Endothelial cell of umbilical vein (primary cell): ENCODE measurements around the gene MAML3. TPM values are rescaled to one million over a fixed set of nuclear protein-coding genes. Genes with fewer than 3 reads are reported as not detected.

Source experiments
- BruUV-seq: library from RNA; stranded (reverse); fragments of 400-500 nt; replicated peaks from 2 replicates; lab custom pipeline; 2021; lab: Mats Ljungman, UMichigan
- CTCF ChIA-PET: fragments of 300-600, 350-600 bp; sonication (Branson Sonifier 250); formaldehyde crosslinking; loops from one replicate; lab custom pipeline; 2021; ENCODE audit warnings: antibody characterized with exemption, inconsistent platforms; lab: Charles Lee
- POLR2A ChIA-PET: fragments of 300-600, 350-600 bp; sonication (Branson Sonifier 250); formaldehyde crosslinking; loops from one replicate; lab custom pipeline; 2021; ENCODE audit warnings: antibody characterized with exemption, inconsistent platforms; lab: Charles Lee
- DNase-seq: peaks from one replicate; pipeline ENCODE4 v3.0.0-alpha.2; 2011; ENCODE audit warnings: low read depth, low spot score
- FAIRE-seq: peaks from 2 replicates; lab custom pipeline; 2011; peaks lifted over from hg19 to GRCh38; lab: Jason Lieb, UNC
- H2AFZ ChIP-seq: 2 replicates; pipeline ENCODE4 v1.6.0; 2012; ENCODE audit warnings: low read depth, low read length, control low read depth, inconsistent platforms
- H3K27ac ChIP-seq: 2 replicates; pipeline ENCODE4 v1.5.1; 2011; ENCODE audit warnings: low read depth, mild to moderate bottlenecking, control low read depth, low read length, moderate library complexity; ENCODE audit not compliant: insufficient read depth
- H3K27me3 ChIP-seq, 2 experiments: 2 replicates each; pipeline versions ENCODE4 v1.6.0 to v1.6.1; 2011; ENCODE audit warnings: low read length in 2 of 2, mixed read lengths in 1 of 2; ENCODE audit not compliant: control insufficient read depth in 2 of 2, insufficient read depth in 2 of 2
- H3K36me3 ChIP-seq, 2 experiments: 2 replicates in 1 of 2; 3 replicates in 1 of 2; pipeline ENCODE4 v1.5.1; 2011; ENCODE audit warnings: low read length in 2 of 2, mild to moderate bottlenecking in 1 of 2, moderate library complexity in 1 of 2; ENCODE audit not compliant: control insufficient read depth in 2 of 2, insufficient read depth in 2 of 2; ENCODE audit errors: extremely low read depth in 1 of 2
- H3K4me1 ChIP-seq: 3 replicates; pipeline ENCODE4 v1.5.1; 2011; ENCODE audit warnings: mild to moderate bottlenecking, low read length; ENCODE audit not compliant: control insufficient read depth, insufficient read depth; ENCODE audit errors: extremely low read depth
- H3K4me2 ChIP-seq: 2 replicates; pipeline ENCODE4 v1.6.1; 2011; ENCODE audit warnings: low read length, control low read depth, mixed read lengths; ENCODE audit not compliant: insufficient read depth
- H3K4me3 ChIP-seq, 3 experiments: fragments of 200-600 bp in 1 of 3; sonication (generic), shearing (Covaris generic) in 1 of 3; replicated peaks in 1 of 3; 2 replicates each; pipeline ENCODE4 v1.5.1; 2011 to 2016; ENCODE audit warnings: control low read depth in 3 of 3, low read length in 3 of 3, mild to moderate bottlenecking in 2 of 3, inconsistent platforms in 1 of 3, low read depth in 1 of 3, moderate library complexity in 1 of 3; ENCODE audit not compliant: insufficient read depth in 1 of 3
- H3K79me2 ChIP-seq: 2 replicates; pipeline ENCODE4 v1.6.0; 2012; ENCODE audit warnings: low read length, inconsistent platforms; ENCODE audit not compliant: control insufficient read depth, insufficient read depth
- H3K9ac ChIP-seq: replicated peaks from 2 replicates; pipeline ENCODE3; 2011; ENCODE audit warnings: low read length, control low read depth; ENCODE audit not compliant: insufficient read depth; ENCODE audit errors: extremely low read depth
- H3K9me1 ChIP-seq: replicated peaks from 3 replicates; pipeline ENCODE4 v1.6.0; 2011; ENCODE audit warnings: mild to moderate bottlenecking, low read length; ENCODE audit not compliant: control insufficient read depth, insufficient read depth; ENCODE audit errors: extremely low read depth
- H3K9me3 ChIP-seq: replicated peaks from 2 replicates; pipeline ENCODE4 v1.5.1; 2012; ENCODE audit warnings: low read length, inconsistent platforms; ENCODE audit not compliant: control insufficient read depth, insufficient read depth
- H4K20me1 ChIP-seq: replicated peaks from 2 replicates; pipeline ENCODE3; 2011; ENCODE audit warnings: mild to moderate bottlenecking, low read length; ENCODE audit not compliant: control insufficient read depth, insufficient read depth; ENCODE audit errors: extremely low read depth
- CTCF ChIP-seq, 2 donors: IDR thresholded peaks; 1 replicate in 1 of 2; 2 replicates in 1 of 2; pipeline ENCODE4 v1.5.1; 2011; ENCODE audit warnings: low read length in 2 of 2, mild to moderate bottlenecking in 2 of 2, moderate library complexity in 2 of 2, control low read depth in 1 of 2, inconsistent platforms in 1 of 2, low read depth in 1 of 2; ENCODE audit not compliant: insufficient read depth in 1 of 2; ENCODE audit errors: extremely low read depth in 1 of 2
- EZH2 ChIP-seq: IDR thresholded peaks from 2 replicates; pipeline ENCODE4 v1.6.1; 2012; ENCODE audit warnings: borderline replicate concordance, low read depth, mild to moderate bottlenecking, moderate library complexity, low read length, inconsistent platforms; ENCODE audit not compliant: severe bottlenecking
- JUN ChIP-seq: IDR thresholded peaks from 2 replicates; pipeline ENCODE4 v1.6.1; 2011; ENCODE audit warnings: borderline replicate concordance, low read depth; ENCODE audit not compliant: insufficient read length, insufficient read depth
- MAX ChIP-seq: IDR thresholded peaks from 2 replicates; pipeline ENCODE4 v1.6.1; 2011; ENCODE audit not compliant: insufficient read depth, insufficient read length
- MYC ChIP-seq: IDR thresholded peaks from one replicate; pipeline ENCODE4 v1.6.1; 2011; ENCODE audit warnings: mild to moderate bottlenecking, low read depth, low read length
- POLR2A ChIP-seq: IDR thresholded peaks from 2 replicates; pipeline ENCODE4 v1.6.1; 2012; ENCODE audit warnings: low read depth, mild to moderate bottlenecking, control low read depth, low read length
- POLR2AphosphoS5 ChIP-seq: IDR thresholded peaks from 2 replicates; pipeline ENCODE4 v1.6.1; 2012; ENCODE audit warnings: low read depth, mild to moderate bottlenecking, control low read depth, low read length, moderate library complexity; ENCODE audit not compliant: insufficient read depth
- dilution Hi-C: fragments of 300-500 bp; cut with MboI; formaldehyde crosslinking; loops from one replicate; pipeline ENCODE4 v1.15.0; 2019; ENCODE audit warnings: low sequenced_read_pairs; ENCODE audit not compliant: extremely low pct_ligation_motif_present
- intact Hi-C: fragments of 100-400 bp; cut with micrococcal nuclease; formaldehyde crosslinking; loops from one replicate; pipeline ENCODE4 v1.10.0; 2022
- polyA plus RNA-seq, 4 experiments: library from polyadenylated mRNA; depleted of rRNA in 3 of 4; stranded (reverse) in 3 of 4; unstranded in 1 of 4; fragments of >200 nt; gene quantifications; 2 replicates each; pipeline versions ENCODE4 v1.2.1 to v1.2.3, GENCODE V29; 2011 to 2012; ENCODE audit warnings: missing spikeins in 1 of 4
- total RNA-seq: library from RNA; stranded (reverse); gene quantifications from 2 replicates; pipeline ENCODE4 v1.2.3, GENCODE V29; 2021

The MAML3 gene
- total and polyA plus RNA-seq, 2 donors (not counting 3 experiments of a cell fraction or from before 2014, with no cell fraction given): 14.0 to 20.3 TPM

- H3K36me3 ChIP-seq: no peaks in the 10 kb centered on the region
- ChIA-PET POLR2A (no interaction called here), CTCF (interaction anchor here (1.6 to 2.0 kb wide), 2 partner anchors 24 to 81 kb away, joined by 3 to 5 read pairs; no protein-coding TSS in a partner anchor)
- no peak overlapping the region for H3K27ac ChIP-seq
- H3K79me2 ChIP-seq: peaks cover 13% of the 10 kb centered on the region
- no peak overlapping the region for H2AFZ ChIP-seq
- H3K4me1 ChIP-seq: peaks cover 14% of the 10 kb centered on the region
- H4K20me1 ChIP-seq: no peaks in the 10 kb centered on the region
- intact Hi-C loops: no loop called here
- no peak overlapping the region for H3K9ac ChIP-seq
- H3K4me3 ChIP-seq: no peak overlapping the region
- no TSS peak for BruUV-seq
- no peak for FAIRE-seq
- H3K27me3 ChIP-seq: no peaks in the 10 kb centered on the region
- dilution Hi-C loops: no loop called here
- no peak overlapping the region for H3K4me2 ChIP-seq
- TF ChIP-seq MYC (no peak), POLR2A (no peak), JUN (no peak), POLR2AphosphoS5 (no peak), EZH2 (no peak), MAX (no peak), CTCF (IDR thresholded peaks at IDR 0.05; ENCODE audit: extremely low read depth in 1 of 2, insufficient read depth in 1 of 2, low read depth in 1 of 2, low read length in 2 of 2) (no peak)
- no peaks in the 10 kb centered on the region for H3K9me3 ChIP-seq
- H3K9me1 ChIP-seq: no peaks in the 10 kb centered on the region
- no peak for DNase-seq
Observed at GRCh38 chr4:140141210-140141835, 12.7 kb downstream of the MAML3 start.
